Chondrocyte (in vitro differentiated cells): ENCODE measurements around the gene ADAMTSL1. TPM values are rescaled to one million over a fixed set of nuclear protein-coding genes. Genes with fewer than 3 reads are reported as not detected.

Experiments used
- DNase-seq: peaks from one replicate; pipeline ENCODE4 v3.0.0; 2021; ENCODE audit warnings: mixed read lengths, low spot score
- H3K27ac Mint-ChIP-seq: one replicate; pipeline ENCODE4 v1.8.0; 2021; ENCODE audit warnings: mild to moderate bottlenecking, moderate library complexity, mixed read lengths; ENCODE audit not compliant: unreplicated experiment
- H3K27me3 Mint-ChIP-seq: 2 replicates; pipeline ENCODE4 v1.8.0; 2021; ENCODE audit warnings: low read depth, mixed read lengths
- H3K36me3 Mint-ChIP-seq: 2 replicates; pipeline ENCODE4 v1.8.0; 2021; ENCODE audit warnings: low read depth, mixed read lengths
- H3K4me1 Mint-ChIP-seq: 2 replicates; pipeline ENCODE4 v1.8.0; 2021; ENCODE audit warnings: low read depth, mild to moderate bottlenecking, mixed read lengths
- H3K4me3 Mint-ChIP-seq: one replicate; pipeline ENCODE4 v1.8.0; 2021; ENCODE audit warnings: mild to moderate bottlenecking, moderate library complexity, mixed read lengths; ENCODE audit not compliant: unreplicated experiment
- H3K9me3 Mint-ChIP-seq: 2 replicates; pipeline ENCODE4 v1.8.0; 2021; ENCODE audit warnings: low read depth, mixed read lengths
- microRNA-seq: library from miRNA; unstranded; fragments of <30 nt; microRNA quantifications from one replicate; pipeline ENCODE4 v1.2.0, GENCODE V29; 2020; ENCODE audit warnings: borderline number of aligned reads
- total RNA-seq: library from RNA; stranded (reverse); gene quantifications from 3 replicates; pipeline ENCODE4 v1.2.1, GENCODE V29; 2021
- TF ChIP-seq, protein P1 (sequence below): fragments of 200-600 bp; sonication (generic); IDR thresholded peaks from 2 replicates; pipeline ENCODE4 v1.5.0; 2021; ENCODE audit warnings: antibody characterized with exemption, mild to moderate bottlenecking, moderate library complexity

ADAMTSL1 gene
- total RNA-seq, 1 donor from 2014 or later = 1.0 TPM

DNA sequence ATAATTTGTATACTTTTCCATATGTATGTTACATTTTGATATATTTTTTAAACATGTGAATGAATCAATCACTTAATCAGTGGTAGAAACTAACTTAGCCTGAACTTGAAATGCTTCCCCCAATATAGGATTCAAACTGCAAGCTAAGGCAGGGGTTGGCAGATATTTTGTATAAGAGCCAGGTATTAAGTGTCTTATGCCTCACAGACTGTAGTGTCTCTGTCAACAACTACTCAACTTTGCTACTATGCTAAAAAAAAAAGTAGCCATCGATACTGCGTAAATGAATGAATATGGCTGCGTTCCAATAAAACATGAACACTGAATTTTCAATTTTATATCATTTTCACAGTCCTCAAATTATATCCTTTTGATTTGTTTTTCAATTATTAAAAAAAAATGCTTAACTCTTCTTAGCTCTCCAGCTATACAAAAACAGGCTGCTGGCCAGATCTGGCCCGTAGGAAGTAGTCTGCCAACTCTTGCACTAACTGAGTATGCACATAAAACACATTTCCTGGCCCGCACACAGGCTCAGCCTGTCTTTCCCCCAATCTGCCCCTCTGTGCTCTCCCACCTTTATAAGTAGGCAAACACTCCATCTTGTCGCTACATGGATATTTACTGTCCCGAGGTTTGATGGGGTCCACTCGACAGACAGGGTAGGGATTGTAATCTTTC lies 467.2 kb downstream of the ADAMTSL1 start:
- TF ChIP-seq, protein P1, sequence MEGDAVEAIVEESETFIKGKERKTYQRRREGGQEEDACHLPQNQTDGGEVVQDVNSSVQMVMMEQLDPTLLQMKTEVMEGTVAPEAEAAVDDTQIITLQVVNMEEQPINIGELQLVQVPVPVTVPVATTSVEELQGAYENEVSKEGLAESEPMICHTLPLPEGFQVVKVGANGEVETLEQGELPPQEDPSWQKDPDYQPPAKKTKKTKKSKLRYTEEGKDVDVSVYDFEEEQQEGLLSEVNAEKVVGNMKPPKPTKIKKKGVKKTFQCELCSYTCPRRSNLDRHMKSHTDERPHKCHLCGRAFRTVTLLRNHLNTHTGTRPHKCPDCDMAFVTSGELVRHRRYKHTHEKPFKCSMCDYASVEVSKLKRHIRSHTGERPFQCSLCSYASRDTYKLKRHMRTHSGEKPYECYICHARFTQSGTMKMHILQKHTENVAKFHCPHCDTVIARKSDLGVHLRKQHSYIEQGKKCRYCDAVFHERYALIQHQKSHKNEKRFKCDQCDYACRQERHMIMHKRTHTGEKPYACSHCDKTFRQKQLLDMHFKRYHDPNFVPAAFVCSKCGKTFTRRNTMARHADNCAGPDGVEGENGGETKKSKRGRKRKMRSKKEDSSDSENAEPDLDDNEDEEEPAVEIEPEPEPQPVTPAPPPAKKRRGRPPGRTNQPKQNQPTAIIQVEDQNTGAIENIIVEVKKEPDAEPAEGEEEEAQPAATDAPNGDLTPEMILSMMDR = no peak
- no peak for DNase-seq
- Mint-ChIP-seq H3K9me3 (peaks cover 3% of the 10 kb centered on the region), H3K4me1 (no peaks in the 10 kb centered on the region), H3K27ac (no peak overlapping the region), H3K36me3 (peaks cover 1% of the 10 kb centered on the region), H3K27me3 (peaks cover 10% of the 10 kb centered on the region), H3K4me3 (no peak overlapping the region)

DNA sequence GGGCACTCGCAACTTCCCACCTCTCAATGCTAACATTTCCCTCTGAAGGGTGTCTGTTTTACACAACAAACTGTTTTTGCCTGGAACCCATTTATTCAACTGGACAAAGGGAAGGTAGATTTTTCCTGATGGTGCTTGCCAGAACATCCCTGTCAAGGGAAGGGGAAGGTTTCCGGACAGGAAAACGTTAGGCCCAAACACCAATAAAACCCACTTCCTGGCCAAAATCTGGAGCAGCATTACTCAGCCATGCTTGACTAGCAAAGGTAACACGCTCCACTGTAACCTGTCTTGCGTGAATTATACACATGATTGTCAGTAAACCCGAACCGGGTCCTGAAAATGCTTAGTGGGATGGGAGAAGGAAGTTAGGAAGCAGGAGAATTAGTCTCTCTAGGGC lies 468.8 kb downstream of the ADAMTSL1 start:
- peaks cover 1% of the 10 kb centered on the region for H3K36me3 Mint-ChIP-seq
- H3K27ac Mint-ChIP-seq = no peak overlapping the region
- TF ChIP-seq, protein P1 = no peak
- H3K4me1 Mint-ChIP-seq = no peaks in the 10 kb centered on the region
- no peak overlapping the region for H3K4me3 Mint-ChIP-seq
- H3K9me3 Mint-ChIP-seq = peaks cover 3% of the 10 kb centered on the region
- peaks cover 10% of the 10 kb centered on the region for H3K27me3 Mint-ChIP-seq
- DNase-seq = no peak

DNA sequence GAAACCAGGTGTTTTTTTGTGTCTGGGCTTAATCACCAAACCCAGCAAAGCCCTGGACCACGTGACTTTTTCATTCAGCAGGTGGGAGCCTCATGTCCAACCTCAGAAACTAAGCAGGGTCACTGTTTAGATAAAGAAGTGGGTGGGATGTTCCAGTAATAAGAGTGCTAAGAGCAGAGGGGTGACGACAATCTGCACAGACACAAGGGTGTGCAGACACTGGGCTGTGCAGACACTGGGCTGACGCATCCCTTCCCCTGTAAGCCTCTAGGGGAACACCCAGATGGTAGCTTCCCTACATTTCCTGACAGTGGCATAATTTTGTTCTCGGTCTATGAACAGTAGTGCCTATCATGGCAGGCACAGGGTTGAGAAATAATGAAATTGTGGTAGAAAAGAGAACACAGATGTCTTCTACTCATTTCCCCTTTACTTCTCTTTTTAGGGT lies 474.0 kb downstream of the ADAMTSL1 start:
- Mint-ChIP-seq H3K27me3 (peaks cover 9% of the 10 kb centered on the region), H3K4me1 (no peaks in the 10 kb centered on the region)

DNA sequence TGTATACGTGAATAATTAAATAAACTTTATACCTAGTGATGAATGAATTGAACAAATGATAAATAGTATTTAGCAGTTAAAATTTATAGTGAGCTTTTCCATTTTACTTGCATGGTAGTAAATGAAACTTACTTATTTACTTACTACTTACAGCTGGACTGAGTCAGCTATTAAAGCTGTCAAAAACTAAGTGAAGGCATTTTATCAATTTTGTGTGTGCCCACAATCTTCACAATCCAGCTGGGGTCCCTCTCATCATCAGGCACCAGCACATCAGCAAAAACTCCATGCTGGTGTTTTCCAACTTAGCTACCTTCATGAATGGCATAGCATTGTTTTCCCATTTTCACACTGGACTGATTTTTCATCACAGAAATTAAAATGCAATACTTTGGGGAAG lies 478.0 kb downstream of the ADAMTSL1 start:
- Mint-ChIP-seq H3K27ac (no peak overlapping the region), H3K27me3 (peaks cover 6% of the 10 kb centered on the region), H3K4me1 (no peaks in the 10 kb centered on the region), H3K4me3 (no peak overlapping the region), H3K9me3 (no peaks in the 10 kb centered on the region), H3K36me3 (no peaks in the 10 kb centered on the region)
- TF ChIP-seq, protein P1 = no peak
- DNase-seq = no peak

More for the DNA sequence above, 474.0 kb downstream of the ADAMTSL1 start:
- TF ChIP-seq, protein P1 = no peak
- Mint-ChIP-seq H3K27ac (no peak overlapping the region), H3K9me3 (peaks cover 3% of the 10 kb centered on the region), H3K36me3 (peaks cover 1% of the 10 kb centered on the region), H3K4me3 (no peak overlapping the region)
- no peak for DNase-seq

DNA sequence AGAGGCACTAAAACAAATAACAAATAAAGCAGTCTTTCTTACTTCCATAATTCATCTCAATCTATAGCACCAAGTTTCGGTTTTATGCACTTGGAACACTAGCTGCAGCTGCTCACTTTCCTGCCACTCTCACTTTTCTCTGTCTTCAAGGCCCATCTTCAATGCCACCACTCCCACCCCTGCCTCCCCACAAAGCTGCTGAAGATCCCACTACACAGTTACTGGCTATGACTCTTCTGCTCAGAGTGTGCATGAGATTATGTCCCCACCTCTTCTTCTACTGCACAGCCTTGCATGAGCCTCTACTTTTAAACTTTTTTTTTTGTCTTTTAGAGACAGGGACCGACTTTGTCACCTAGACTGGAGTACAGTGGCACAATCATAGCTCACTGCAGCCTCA lies 481.7 kb downstream of the ADAMTSL1 start:
- H3K4me1 Mint-ChIP-seq = no peaks in the 10 kb centered on the region
- H3K36me3 Mint-ChIP-seq = no peaks in the 10 kb centered on the region
- DNase-seq = no peak
- no peak overlapping the region for H3K27ac Mint-ChIP-seq
- no peaks in the 10 kb centered on the region for H3K9me3 Mint-ChIP-seq
- peaks cover 20% of the 10 kb centered on the region for H3K27me3 Mint-ChIP-seq
- H3K4me3 Mint-ChIP-seq = no peak overlapping the region
- TF ChIP-seq, protein P1 = no peak

Small RNA genes within 50 kb of the gene (microRNA-seq; reads per million reads assigned to microRNA genes)
- not detected for gene MIR3152
